ENCODE data around the gene RSF1.

- no peak for TF ChIP-seq CTCF (IDR thresholded peaks at IDR 0.05)
- no peak for TF ChIP-seq EP300 (IDR thresholded peaks at IDR 0.05)
- TF ChIP-seq POLR2A (IDR thresholded peaks at IDR 0.05), result no peak
Measured at GRCh38 chr11:77806415-77806814, 14.1 kb downstream of the RSF1 start.
